HG03025 (cell line): Measurements from ENCODE around the gene MEI1.

Experiments used
- ATAC-seq: cut with Tn5 transposase; IDR thresholded peaks from one replicate; pipeline ENCODE4 v1.9.1; 2021; ENCODE audit warnings: mild to moderate bottlenecking, moderate library complexity; ENCODE audit not compliant: unreplicated experiment, low FRiP score

Gene MEI1

GRCh38 chr22:41815716-41816115 lies 116.4 kb downstream of the MEI1 start:
- ATAC-seq = no peak

- ATAC-seq = no peak
Measured at GRCh38 chr22:41816241-41816640, 116.9 kb downstream of the MEI1 start.

DNA sequence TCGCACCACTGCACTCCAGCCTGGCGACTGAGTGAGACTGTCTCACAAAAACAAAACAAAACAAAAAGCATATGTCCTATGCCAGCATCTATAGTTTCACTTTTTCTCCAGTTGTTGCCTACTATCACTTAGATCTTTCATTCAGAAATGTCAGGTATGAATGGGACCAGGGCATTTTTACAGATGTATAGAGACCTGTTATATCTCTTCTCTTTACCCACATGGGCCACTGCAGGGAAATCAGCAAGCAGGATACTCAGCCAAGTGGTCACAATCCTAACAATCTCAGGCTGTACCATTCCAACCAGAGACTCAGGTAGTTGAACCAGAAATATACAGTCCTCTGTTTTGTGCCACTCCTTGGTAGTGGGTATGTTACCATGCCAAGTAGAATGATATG lies 117.6 kb downstream of the MEI1 start:
- no peak for ATAC-seq

GRCh38 chr22:41818011-41818410 lies 118.7 kb downstream of the MEI1 start:
- ATAC-seq = no peak

GRCh38 chr22:41818596-41818995 lies 119.3 kb downstream of the MEI1 start:
- no peak for ATAC-seq

GRCh38 chr22:41819257-41819656 lies 120.0 kb downstream of the MEI1 start:
- ATAC-seq = no peak

- ATAC-seq = no peak
Measured at GRCh38 chr22:41820447-41820846, 121.1 kb downstream of the MEI1 start.

- no peak for ATAC-seq
Measured at GRCh38 chr22:41821471-41822316, 122.4 kb downstream of the MEI1 start.

DNA sequence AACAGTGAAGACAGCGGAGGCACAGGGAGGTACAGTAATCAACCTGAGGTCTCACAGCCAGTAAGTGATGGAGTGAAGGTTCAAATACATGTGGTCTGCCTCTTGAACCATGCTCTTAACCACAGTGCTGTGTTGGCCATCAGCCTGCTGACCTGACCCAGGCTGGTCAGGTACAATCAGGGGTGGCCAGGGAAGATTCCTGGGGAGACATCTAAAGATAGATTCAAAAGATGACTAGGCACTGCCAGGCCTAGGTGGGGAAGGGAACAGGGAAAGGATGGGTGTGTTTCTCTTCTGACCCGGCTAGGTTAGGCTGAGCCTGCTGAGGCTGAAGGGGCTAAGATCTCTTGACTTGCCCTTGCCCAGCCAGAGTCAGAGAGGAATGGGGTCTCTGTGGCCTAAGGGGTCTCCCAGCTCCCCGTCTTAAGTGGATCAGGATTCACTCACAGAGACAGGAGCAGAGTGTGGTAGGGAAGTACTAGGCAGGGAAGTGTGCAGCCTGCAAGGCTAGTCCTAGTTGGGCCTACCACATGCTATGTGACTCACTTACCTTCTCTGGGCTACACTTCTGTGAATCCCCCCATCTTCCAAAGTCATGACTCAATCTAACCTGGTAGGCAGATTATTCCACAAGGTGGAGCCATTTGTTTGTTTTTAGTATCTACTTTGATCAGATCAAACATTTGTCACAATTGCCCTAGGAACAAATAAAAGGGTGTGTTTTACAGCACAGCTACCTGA lies 123.2 kb downstream of the MEI1 start:
- no peak for ATAC-seq

DNA sequence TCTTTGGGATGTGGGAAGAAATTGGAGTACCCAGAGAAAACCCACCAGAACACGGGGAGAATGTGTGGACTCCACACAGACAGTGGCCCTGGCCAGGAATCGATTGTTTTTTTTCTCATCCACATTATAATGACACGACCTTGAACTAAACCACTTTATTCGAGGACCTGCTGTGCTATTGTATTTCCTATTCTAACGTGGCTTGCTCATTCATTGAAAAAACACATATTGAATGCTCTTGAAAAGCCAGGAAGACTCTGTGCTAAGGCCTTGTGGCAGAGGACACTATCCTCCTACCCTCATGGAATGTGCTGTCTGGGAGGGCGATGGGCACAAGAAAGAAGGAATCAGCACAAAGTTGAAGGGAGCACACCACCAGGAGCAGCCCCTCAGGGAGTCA lies 124.5 kb downstream of the MEI1 start:
- ATAC-seq = no peak

DNA sequence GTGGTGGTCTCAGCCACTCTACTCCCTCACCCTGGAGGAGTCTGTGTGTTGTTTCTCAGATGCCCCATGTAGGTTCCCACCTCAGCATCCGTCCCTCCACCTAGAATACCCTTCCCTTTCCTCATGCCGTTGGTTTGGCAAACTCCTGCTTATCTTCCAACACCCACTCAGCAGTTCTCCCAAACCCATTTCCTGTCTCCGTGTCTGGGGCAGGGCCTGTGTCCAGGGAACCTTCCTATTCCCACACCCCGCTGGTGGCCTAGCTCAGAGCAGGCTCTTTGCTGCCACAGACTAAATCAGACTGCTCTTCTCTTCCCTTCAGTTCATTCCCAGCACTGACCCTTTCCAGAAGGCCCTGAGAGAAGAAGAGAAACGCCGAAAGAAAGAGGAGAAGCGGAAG lies 126.1 kb downstream of the MEI1 start:
- ATAC-seq = no peak

DNA sequence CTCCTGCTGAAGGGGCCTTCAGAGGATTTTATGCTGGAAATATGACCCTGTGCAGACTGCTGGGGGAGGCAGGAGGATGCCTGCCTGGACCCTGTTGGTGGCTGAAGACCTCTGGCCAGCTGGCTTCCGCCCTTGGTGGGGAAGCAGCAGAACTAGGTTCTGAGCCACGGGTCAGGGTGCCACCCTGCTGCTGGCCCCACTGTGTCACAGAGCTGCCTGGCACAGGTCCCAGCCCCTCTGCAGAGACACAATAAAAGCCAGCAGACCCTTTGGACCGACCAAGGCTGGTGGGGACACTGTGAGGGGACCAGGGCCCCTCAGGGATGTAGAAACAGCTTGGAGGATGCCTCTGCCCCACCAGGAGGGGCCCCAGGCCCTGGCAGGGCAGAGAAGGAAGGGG lies 126.7 kb downstream of the MEI1 start:
- no peak for ATAC-seq

DNA sequence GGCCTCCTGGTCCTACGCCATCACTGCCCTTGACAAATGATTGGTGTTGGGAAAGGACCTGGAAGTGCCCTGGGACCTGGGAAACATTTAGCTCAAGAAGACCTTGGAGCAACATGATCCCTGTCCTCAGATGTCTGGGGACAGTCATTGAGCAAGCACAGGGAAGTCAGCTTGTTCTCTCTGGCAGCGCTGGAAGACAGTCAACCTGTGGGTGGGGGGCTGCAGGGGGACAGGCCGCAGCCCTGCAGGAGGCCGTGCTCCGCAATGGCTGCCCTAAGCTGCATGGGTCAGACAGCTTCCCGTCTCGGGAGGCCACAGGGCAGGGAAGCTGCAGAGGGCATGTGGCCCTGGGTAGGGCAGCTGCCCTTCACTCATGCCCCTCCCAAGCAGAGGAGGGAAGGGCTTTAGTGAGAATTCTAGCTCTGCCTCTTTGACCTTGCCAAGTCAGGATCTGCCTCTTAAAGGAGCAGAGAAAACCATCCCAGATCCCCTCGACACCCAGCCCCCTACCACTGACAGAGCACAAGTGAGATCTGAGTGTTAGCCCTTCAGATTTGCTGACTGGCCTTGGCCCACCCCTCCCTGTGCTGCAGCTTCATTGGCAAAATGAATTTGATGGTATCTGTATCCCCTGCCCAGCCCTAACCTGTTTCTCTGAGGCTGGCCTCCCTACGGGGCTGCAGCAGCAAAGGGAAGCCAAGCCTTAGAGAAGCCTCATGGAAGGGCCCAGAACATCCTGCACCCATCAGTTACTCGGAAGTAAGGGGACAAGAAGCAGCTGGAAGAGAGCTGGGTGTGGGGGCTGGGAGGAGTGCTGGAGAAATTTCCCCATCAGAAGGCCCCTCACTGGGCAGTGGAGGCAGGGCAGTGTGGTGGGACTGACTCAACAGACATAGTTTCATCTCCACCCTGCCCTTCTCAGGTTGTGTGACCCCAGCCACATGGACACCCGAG lies 127.4 kb downstream of the MEI1 start:
- ATAC-seq = no peak

- no peak for ATAC-seq
Measured at GRCh38 chr22:41827671-41828070, 128.4 kb downstream of the MEI1 start.

DNA sequence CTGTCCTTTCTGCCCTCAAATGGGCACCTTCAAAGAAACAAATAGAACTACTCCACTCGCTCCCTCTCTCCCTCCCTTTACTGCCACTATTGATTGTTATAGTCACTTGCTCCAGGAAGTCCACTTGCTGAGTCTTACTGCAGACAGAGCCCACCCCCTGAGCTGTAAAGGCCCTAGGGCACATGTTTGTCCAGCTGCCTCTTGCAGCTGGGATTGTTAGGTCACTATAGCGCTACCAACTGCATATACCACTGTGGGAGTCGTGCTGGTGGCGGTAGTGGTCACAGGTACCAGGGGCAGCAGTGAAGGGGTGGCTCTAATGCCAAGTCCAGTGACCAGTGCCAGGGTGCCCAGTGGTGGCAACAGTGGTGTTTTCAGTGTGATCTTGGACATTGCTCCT lies 129.2 kb downstream of the MEI1 start:
- no peak for ATAC-seq

- ATAC-seq = no peak
Measured at GRCh38 chr22:41830174-41830573, 130.9 kb downstream of the MEI1 start.

- ATAC-seq = no peak
Measured at GRCh38 chr22:41831383-41831782, 132.1 kb downstream of the MEI1 start.

GRCh38 chr22:41831828-41832552 lies 132.7 kb downstream of the MEI1 start:
- no peak for ATAC-seq

DNA sequence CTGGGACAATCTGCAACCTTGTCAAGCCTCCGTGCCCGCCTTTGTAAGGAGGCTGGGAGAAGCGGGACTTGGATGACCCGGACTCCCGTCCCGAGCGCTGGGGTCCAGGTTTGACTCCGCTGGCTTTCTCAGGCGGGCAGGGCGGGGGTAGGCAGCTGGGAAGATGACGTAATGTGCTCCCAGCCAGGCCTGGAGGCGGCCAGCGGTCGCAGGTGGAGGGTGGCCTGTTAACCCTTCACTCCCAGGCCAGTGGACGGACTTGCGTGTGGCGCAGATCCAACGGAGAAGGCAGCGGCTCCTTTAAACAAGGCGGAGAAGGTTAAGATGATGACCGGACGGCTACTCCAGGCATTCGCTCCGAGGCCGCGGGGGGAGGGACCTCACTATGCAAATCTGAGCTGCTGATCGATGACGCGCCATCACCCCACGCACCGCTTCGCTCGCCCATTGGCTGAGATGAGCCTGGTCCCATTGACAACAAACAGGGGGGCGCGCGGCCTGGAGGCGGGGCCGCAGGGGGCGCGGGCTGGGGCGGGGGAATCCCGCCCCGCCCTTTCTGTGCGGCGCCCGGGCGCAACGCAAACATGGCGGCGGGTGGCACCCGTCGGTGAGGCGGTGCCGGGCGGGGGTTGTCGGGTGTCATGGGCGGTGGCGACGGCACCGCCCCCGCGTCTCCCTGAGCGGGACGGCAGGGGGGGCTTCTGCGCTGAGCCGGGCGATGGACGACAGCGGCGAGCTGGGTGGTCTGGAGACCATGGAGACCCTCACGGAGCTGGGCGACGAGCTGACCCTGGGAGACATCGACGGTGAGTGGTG lies 133.5 kb downstream of the MEI1 start, which contains the start of gene SREBF2:
TSS of gene SREBF2 (plus strand) at position 553 of the 816 bp plus-strand sequence. CDS start at position 719, 166 bp downstream.
- ATAC-seq = peak; percentile 78
